Measurements from ENCODE around the gene ATPAF2. TPM values are rescaled to one million over a fixed set of nuclear protein-coding genes. Genes with fewer than 3 reads are reported as not detected.

ATPAF2 gene
- total and polyA plus RNA-seq, 10 of the 15 experiments (the other 5 are each of a cell fraction or from before 2014, with no cell fraction given): 6.5 to 33.0 (median 26.5) TPM

DNA sequence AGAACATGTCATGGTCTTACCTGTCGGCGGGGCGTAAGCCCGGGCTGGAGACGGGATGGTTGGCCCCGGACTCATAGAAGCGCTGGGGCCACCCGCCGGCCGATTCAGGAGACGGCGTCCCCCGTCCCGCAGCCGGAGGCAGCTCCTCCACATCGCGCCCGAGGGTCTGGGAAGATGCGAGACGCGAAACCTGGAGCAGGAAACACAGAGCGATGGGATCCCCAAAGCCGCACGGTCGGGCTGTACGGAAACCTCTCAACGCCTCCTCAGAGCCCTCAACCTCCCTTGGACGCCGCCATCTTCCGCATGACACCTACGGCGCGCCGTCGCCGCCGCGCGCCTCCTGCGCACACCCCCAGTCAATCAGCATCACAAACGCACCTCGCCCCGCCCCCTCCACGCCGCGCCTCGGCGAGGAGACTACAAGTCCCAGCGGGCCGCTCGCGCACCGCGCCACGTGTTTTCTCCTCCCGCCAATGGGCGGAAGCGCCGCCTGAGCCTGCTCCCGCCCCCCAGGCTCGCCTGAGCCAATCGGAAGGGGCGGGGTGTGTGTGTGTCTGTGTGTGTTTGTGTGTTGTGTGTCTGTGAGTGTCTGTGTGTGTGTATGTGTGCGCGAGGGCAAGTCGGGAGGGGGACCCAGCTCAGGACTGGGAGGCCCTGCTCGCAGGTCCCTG, at the start of gene ATPAF2, which contains the start of gene GID4 (continued):
- TF ChIP-seq, protein P1, sequence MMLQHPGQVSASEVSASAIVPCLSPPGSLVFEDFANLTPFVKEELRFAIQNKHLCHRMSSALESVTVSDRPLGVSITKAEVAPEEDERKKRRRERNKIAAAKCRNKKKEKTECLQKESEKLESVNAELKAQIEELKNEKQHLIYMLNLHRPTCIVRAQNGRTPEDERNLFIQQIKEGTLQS (IDR thresholded peaks at IDR 0.05; ENCODE audit: borderline replicate concordance, extremely low read depth, low read depth, low read length): peak; percentile 87
- TF ChIP-seq POLR2AphosphoS5 (IDR thresholded peaks at IDR 0.05; ENCODE audit: low read length) (peak; percentile 65; the same call in 1 of the 2 replicates), NR2F1 (conservative IDR thresholded peaks at IDR 0.05) (no peak), TAF1 (IDR thresholded peaks at IDR 0.05; ENCODE audit: borderline replicate concordance, low read depth, low read length) (peak; percentile 53; the same call in 1 of the 2 replicates), ZBED1 (IDR thresholded peaks at IDR 0.05; ENCODE audit: borderline replicate concordance) (no peak), SREBF2 (IDR thresholded peaks at IDR 0.05; ENCODE audit: low read length) (no peak), ASH2L (IDR thresholded peaks at IDR 0.05; ENCODE audit: borderline replicate concordance, low read depth) (no peak), ZNF207 (IDR thresholded peaks at IDR 0.05; ENCODE audit: borderline replicate concordance) (peak; percentile 89; the same call in 1 of the 2 replicates), SREBF1 (IDR thresholded peaks at IDR 0.05; ENCODE audit: low read length) (peak; percentile 86), SMAD1 (IDR thresholded peaks at IDR 0.05; ENCODE audit: low read depth, partially characterized antibody) (no peak), TBL1XR1 (IDR thresholded peaks at IDR 0.05; ENCODE audit: low read depth, low read length) (peak; percentile 32; the same call in 1 of the 2 replicates), BHLHE40 (IDR thresholded peaks at IDR 0.05; ENCODE audit: borderline replicate concordance in 1 of 2, low read depth in 2 of 2, low read length in 1 of 2) (peak; percentile 51 to 69), IRF4 (IDR thresholded peaks at IDR 0.05; ENCODE audit: low read depth, low read length) (no peak), MTA2 (IDR thresholded peaks at IDR 0.05; ENCODE audit: low read depth) (no peak), NFXL1 (IDR thresholded peaks at IDR 0.05; ENCODE audit: borderline replicate concordance) (no peak)
- TF ChIP-seq, protein P2, sequence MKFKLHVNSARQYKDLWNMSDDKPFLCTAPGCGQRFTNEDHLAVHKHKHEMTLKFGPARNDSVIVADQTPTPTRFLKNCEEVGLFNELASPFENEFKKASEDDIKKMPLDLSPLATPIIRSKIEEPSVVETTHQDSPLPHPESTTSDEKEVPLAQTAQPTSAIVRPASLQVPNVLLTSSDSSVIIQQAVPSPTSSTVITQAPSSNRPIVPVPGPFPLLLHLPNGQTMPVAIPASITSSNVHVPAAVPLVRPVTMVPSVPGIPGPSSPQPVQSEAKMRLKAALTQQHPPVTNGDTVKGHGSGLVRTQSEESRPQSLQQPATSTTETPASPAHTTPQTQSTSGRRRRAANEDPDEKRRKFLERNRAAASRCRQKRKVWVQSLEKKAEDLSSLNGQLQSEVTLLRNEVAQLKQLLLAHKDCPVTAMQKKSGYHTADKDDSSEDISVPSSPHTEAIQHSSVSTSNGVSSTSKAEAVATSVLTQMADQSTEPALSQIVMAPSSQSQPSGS (IDR thresholded peaks at IDR 0.05; ENCODE audit: low read length): no peak
- TF ChIP-seq, protein P3, sequence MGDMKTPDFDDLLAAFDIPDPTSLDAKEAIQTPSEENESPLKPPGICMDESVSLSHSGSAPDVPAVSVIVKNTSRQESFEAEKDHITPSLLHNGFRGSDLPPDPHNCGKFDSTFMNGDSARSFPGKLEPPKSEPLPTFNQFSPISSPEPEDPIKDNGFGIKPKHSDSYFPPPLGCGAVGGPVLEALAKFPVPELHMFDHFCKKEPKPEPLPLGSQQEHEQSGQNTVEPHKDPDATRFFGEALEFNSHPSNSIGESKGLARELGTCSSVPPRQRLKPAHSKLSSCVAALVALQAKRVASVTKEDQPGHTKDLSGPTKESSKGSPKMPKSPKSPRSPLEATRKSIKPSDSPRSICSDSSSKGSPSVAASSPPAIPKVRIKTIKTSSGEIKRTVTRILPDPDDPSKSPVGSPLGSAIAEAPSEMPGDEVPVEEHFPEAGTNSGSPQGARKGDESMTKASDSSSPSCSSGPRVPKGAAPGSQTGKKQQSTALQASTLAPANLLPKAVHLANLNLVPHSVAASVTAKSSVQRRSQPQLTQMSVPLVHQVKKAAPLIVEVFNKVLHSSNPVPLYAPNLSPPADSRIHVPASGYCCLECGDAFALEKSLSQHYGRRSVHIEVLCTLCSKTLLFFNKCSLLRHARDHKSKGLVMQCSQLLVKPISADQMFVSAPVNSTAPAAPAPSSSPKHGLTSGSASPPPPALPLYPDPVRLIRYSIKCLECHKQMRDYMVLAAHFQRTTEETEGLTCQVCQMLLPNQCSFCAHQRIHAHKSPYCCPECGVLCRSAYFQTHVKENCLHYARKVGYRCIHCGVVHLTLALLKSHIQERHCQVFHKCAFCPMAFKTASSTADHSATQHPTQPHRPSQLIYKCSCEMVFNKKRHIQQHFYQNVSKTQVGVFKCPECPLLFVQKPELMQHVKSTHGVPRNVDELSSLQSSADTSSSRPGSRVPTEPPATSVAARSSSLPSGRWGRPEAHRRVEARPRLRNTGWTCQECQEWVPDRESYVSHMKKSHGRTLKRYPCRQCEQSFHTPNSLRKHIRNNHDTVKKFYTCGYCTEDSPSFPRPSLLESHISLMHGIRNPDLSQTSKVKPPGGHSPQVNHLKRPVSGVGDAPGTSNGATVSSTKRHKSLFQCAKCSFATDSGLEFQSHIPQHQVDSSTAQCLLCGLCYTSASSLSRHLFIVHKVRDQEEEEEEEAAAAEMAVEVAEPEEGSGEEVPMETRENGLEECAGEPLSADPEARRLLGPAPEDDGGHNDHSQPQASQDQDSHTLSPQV (IDR thresholded peaks at IDR 0.05): no peak
- TF ChIP-seq, protein P4, sequence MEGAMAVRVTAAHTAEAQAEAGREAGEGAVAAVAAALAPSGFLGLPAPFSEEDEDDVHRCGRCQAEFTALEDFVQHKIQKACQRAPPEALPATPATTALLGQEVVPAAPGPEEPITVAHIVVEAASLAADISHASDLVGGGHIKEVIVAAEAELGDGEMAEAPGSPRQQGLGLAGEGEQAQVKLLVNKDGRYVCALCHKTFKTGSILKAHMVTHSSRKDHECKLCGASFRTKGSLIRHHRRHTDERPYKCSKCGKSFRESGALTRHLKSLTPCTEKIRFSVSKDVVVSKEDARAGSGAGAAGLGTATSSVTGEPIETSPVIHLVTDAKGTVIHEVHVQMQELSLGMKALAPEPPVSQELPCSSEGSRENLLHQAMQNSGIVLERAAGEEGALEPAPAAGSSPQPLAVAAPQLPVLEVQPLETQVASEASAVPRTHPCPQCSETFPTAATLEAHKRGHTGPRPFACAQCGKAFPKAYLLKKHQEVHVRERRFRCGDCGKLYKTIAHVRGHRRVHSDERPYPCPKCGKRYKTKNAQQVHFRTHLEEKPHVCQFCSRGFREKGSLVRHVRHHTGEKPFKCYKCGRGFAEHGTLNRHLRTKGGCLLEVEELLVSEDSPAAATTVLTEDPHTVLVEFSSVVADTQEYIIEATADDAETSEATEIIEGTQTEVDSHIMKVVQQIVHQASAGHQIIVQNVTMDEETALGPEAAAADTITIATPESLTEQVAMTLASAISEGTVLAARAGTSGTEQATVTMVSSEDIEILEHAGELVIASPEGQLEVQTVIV (IDR thresholded peaks at IDR 0.05; ENCODE audit: borderline replicate concordance, partially characterized antibody): peak; percentile 70
- TF ChIP-seq, protein P5, sequence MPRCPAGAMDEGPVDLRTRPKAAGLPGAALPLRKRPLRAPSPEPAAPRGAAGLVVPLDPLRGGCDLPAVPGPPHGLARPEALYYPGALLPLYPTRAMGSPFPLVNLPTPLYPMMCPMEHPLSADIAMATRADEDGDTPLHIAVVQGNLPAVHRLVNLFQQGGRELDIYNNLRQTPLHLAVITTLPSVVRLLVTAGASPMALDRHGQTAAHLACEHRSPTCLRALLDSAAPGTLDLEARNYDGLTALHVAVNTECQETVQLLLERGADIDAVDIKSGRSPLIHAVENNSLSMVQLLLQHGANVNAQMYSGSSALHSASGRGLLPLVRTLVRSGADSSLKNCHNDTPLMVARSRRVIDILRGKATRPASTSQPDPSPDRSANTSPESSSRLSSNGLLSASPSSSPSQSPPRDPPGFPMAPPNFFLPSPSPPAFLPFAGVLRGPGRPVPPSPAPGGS (IDR thresholded peaks at IDR 0.05; ENCODE audit: borderline replicate concordance, insufficient read depth, low read depth, low read length, poor library complexity, severe bottlenecking): no peak
